Esophagus squamous epithelium (tissue), 4 donors: ENCODE measurements around the gene KLHL2.
"Not testable (repeated sequence)": the region's sequence is repeated elsewhere in the genome, so short reads cannot be mapped to it uniquely, and the experiment has no call there.

Experiments
- CTCF ChIP-seq, 6 experiments: fragments of 450-650 bp in 4 of 6; fragments of 200-600 bp in 2 of 6; sonication (generic) in 2 of 6; IDR thresholded peaks; one replicate each; pipeline ENCODE4 v1.5.1; 2016 to 2019; ENCODE audit warnings: antibody characterized with exemption in 6 of 6, mild to moderate bottlenecking in 4 of 6, moderate library complexity in 4 of 6
- POLR2A ChIP-seq, 4 donors: fragments of 450-650 bp; IDR thresholded peaks; one replicate each; pipeline ENCODE4 v1.6.1; 2017; ENCODE audit warnings: antibody characterized with exemption in 4 of 4, mild to moderate bottlenecking in 4 of 4, moderate library complexity in 3 of 4

- TF ChIP-seq CTCF, POLR2A (IDR thresholded peaks at IDR 0.05): not testable (repeated sequence)
These were observed 14.8 kb downstream of the KLHL2 start for GRCh38 chr4:165221993-165222650.
